Astrocyte (in vitro differentiated cells and primary cell): Measurements from ENCODE around the gene SPNS2. TPM values are rescaled to one million over a fixed set of nuclear protein-coding genes. Genes with fewer than 3 reads are reported as not detected.

Experiments used
- DNase-seq: peaks from one replicate; pipeline ENCODE4 v3.0.0-alpha.2; 2010; ENCODE audit warnings: low read depth
- FAIRE-seq: peaks from 2 replicates; lab custom pipeline; 2011; peaks lifted over from hg19 to GRCh38; lab: Jason Lieb, UNC
- H2AFZ ChIP-seq: 2 replicates; pipeline ENCODE4 v1.6.0; 2012; ENCODE audit warnings: low read depth, low read length, inconsistent platforms
- H3K27ac ChIP-seq: 2 replicates; pipeline ENCODE4 v1.5.1; 2011; ENCODE audit warnings: low read depth, low read length, inconsistent platforms
- H3K27me3 ChIP-seq: 2 replicates; pipeline ENCODE4 v1.6.0; 2011; ENCODE audit warnings: low read length, inconsistent platforms; ENCODE audit not compliant: insufficient read depth
- H3K36me3 ChIP-seq: 2 replicates; pipeline ENCODE4 v1.5.1; 2011; ENCODE audit warnings: low read length, inconsistent platforms; ENCODE audit not compliant: insufficient read depth
- H3K4me1 ChIP-seq: 2 replicates; pipeline ENCODE4 v1.5.1; 2011; ENCODE audit warnings: low read length, inconsistent platforms; ENCODE audit not compliant: insufficient read depth
- H3K4me2 ChIP-seq: 2 replicates; pipeline ENCODE4 v1.6.0; 2012; ENCODE audit warnings: low read length, inconsistent platforms
- H3K4me3 ChIP-seq: 2 replicates; pipeline ENCODE4 v1.5.1; 2011; ENCODE audit warnings: low read depth, mild to moderate bottlenecking, low read length, inconsistent platforms; ENCODE audit not compliant: insufficient read depth
- H3K79me2 ChIP-seq: 2 replicates; pipeline ENCODE4 v1.6.0; 2012; ENCODE audit warnings: mild to moderate bottlenecking, low read length, inconsistent platforms; ENCODE audit not compliant: insufficient read depth
- H3K9ac ChIP-seq: 2 replicates; pipeline ENCODE4 v1.6.0; 2012; ENCODE audit warnings: mild to moderate bottlenecking, low read length, inconsistent platforms
- H3K9me3 ChIP-seq: 2 replicates; pipeline ENCODE4 v1.5.1; 2012; ENCODE audit warnings: low read depth, mild to moderate bottlenecking, low read length, inconsistent platforms; ENCODE audit not compliant: insufficient read depth
- H4K20me1 ChIP-seq: 2 replicates; pipeline ENCODE4 v1.6.0; 2012; ENCODE audit warnings: low read length, inconsistent platforms; ENCODE audit not compliant: insufficient read depth
- H3K27ac Mint-ChIP-seq: one replicate; pipeline ENCODE4 v1.8.0; 2021; ENCODE audit warnings: mild to moderate bottlenecking, mixed read lengths; ENCODE audit not compliant: unreplicated experiment
- H3K27me3 Mint-ChIP-seq: one replicate; pipeline ENCODE4 v1.8.0; 2021; ENCODE audit warnings: low read depth, mixed read lengths; ENCODE audit not compliant: unreplicated experiment
- H3K36me3 Mint-ChIP-seq: one replicate; pipeline ENCODE4 v1.8.0; 2021; ENCODE audit warnings: low read depth, mixed read lengths; ENCODE audit not compliant: unreplicated experiment
- H3K4me1 Mint-ChIP-seq: one replicate; pipeline ENCODE4 v1.8.0; 2021; ENCODE audit warnings: low read depth, mixed read lengths; ENCODE audit not compliant: unreplicated experiment
- H3K4me3 Mint-ChIP-seq: one replicate; pipeline ENCODE4 v1.8.0; 2021; ENCODE audit warnings: mild to moderate bottlenecking, moderate library complexity, mixed read lengths; ENCODE audit not compliant: unreplicated experiment
- H3K9me3 Mint-ChIP-seq: one replicate; pipeline ENCODE4 v1.8.0; 2021; ENCODE audit warnings: mild to moderate bottlenecking, mixed read lengths; ENCODE audit not compliant: unreplicated experiment
- CTCF ChIP-seq: IDR thresholded peaks from 2 replicates; pipeline ENCODE4 v1.5.1; 2011; ENCODE audit warnings: low read depth, mild to moderate bottlenecking, inconsistent platforms, low read length, moderate library complexity; ENCODE audit not compliant: insufficient read depth
- EZH2 ChIP-seq: IDR thresholded peaks from 2 replicates; pipeline ENCODE4 v1.6.1; 2012; ENCODE audit warnings: mild to moderate bottlenecking, low read length, inconsistent platforms; ENCODE audit not compliant: insufficient read depth
- total RNA-seq: library from RNA; stranded (reverse); gene quantifications from 2 replicates; pipeline ENCODE4 v1.2.1, GENCODE V29; 2021

SPNS2 gene
- total RNA-seq, 1 donor from 2014 or later, result 4.3 TPM

GRCh38 chr17:4480929-4481898 is 17.5 kb upstream of the SPNS2 start:
- H3K9me3 ChIP-seq, result no peaks in the 10 kb centered on the region
- H3K4me1 ChIP-seq, result peaks cover 10% of the 10 kb centered on the region
- Mint-ChIP-seq H3K4me1 (peaks cover 12% of the 10 kb centered on the region), H3K4me3 (no peak overlapping the region), H3K9me3 (no peaks in the 10 kb centered on the region), H3K36me3 (no peaks in the 10 kb centered on the region), H3K27me3 (peaks cover 8% of the 10 kb centered on the region), H3K27ac (no peak overlapping the region)
- no peak overlapping the region for H3K9ac ChIP-seq
- FAIRE-seq, result no peak
- H3K27ac ChIP-seq, result no peak overlapping the region
- TF ChIP-seq EZH2 (no peak), CTCF (no peak)
- H2AFZ ChIP-seq, result no peak overlapping the region
- H3K79me2 ChIP-seq, result no peaks in the 10 kb centered on the region
- DNase-seq, result no peak
- no peaks in the 10 kb centered on the region for H3K27me3 ChIP-seq
- H3K36me3 ChIP-seq, result no peaks in the 10 kb centered on the region
- no peak overlapping the region for H3K4me3 ChIP-seq
- no peak overlapping the region for H3K4me2 ChIP-seq
- no peaks in the 10 kb centered on the region for H4K20me1 ChIP-seq

GRCh38 chr17:4482338-4483011 is 16.2 kb upstream of the SPNS2 start:
- H4K20me1 ChIP-seq, result no peaks in the 10 kb centered on the region
- Mint-ChIP-seq H3K27me3 (peaks cover 11% of the 10 kb centered on the region), H3K27ac (no peak overlapping the region), H3K4me3 (no peak overlapping the region), H3K36me3 (no peaks in the 10 kb centered on the region), H3K4me1 (peaks cover 12% of the 10 kb centered on the region), H3K9me3 (no peaks in the 10 kb centered on the region)
- H3K79me2 ChIP-seq, result no peaks in the 10 kb centered on the region
- H3K4me3 ChIP-seq, result no peak overlapping the region
- no peak for DNase-seq
- H3K4me1 ChIP-seq, result peaks cover 10% of the 10 kb centered on the region
- H2AFZ ChIP-seq, result no peak overlapping the region
- no peak overlapping the region for H3K9ac ChIP-seq
- TF ChIP-seq CTCF (no peak), EZH2 (no peak)
- no peak overlapping the region for H3K4me2 ChIP-seq
- H3K27me3 ChIP-seq, result no peaks in the 10 kb centered on the region
- no peaks in the 10 kb centered on the region for H3K36me3 ChIP-seq
- H3K27ac ChIP-seq, result no peak overlapping the region
- no peak for FAIRE-seq
- no peaks in the 10 kb centered on the region for H3K9me3 ChIP-seq
